AG10803 (cell line): ENCODE results near the gene GAD1.

Experiments used
- DNase-seq: peaks from one replicate; pipeline ENCODE4 v3.0.0; 2010; ENCODE audit warnings: low read depth
- H3K4me3 ChIP-seq: 2 replicates; pipeline ENCODE4 v1.5.1; 2011; ENCODE audit warnings: mild to moderate bottlenecking, low read length, control low read depth
- TF ChIP-seq, protein P1 (sequence below): conservative IDR thresholded peaks from 2 replicates; pipeline ENCODE4 v1.5.1; 2011; ENCODE audit warnings: mild to moderate bottlenecking, low read length, control low read depth, inconsistent platforms

Gene GAD1

DNA sequence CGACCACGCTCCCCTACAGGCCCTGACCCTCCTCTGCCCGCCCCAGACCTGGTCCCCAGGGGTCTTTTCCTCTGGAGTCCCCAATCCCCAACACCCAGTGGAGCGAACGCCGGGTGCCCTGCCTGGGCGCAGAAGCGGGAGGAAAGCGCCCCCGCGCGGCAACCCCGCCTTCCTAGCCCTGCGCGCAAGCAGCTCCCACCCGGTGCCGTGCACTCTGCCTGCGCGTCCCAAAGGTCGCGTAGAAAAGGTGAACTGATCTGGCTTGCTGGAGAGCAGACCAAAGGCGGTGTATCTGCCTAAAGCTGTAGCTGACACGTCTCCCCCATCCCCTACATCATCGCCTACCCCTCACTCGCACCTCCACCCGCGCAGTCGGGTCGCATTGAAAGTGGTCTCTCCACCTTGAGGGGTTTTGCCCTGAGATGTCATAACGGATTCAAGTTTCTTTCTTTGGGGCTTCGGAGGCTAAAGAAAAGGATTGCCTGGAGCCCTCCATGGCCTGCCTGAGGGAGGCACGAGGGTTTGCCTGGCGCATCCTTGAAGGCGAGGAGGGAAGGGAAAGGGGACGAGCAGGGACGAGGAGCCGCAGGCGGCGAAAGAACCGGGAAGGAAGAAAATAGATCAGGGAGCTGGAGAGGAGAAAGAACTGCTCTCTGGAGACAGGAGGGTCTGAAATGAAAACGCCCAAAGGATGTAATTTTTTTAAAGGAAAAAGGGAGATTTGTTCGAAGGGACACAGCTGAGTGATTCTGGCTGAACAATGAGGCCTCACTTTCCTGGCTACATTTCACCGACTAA is 5.8 kb downstream of the GAD1 start:
- TF ChIP-seq, protein P1, sequence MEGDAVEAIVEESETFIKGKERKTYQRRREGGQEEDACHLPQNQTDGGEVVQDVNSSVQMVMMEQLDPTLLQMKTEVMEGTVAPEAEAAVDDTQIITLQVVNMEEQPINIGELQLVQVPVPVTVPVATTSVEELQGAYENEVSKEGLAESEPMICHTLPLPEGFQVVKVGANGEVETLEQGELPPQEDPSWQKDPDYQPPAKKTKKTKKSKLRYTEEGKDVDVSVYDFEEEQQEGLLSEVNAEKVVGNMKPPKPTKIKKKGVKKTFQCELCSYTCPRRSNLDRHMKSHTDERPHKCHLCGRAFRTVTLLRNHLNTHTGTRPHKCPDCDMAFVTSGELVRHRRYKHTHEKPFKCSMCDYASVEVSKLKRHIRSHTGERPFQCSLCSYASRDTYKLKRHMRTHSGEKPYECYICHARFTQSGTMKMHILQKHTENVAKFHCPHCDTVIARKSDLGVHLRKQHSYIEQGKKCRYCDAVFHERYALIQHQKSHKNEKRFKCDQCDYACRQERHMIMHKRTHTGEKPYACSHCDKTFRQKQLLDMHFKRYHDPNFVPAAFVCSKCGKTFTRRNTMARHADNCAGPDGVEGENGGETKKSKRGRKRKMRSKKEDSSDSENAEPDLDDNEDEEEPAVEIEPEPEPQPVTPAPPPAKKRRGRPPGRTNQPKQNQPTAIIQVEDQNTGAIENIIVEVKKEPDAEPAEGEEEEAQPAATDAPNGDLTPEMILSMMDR = peak; percentile 21
- no peak overlapping the region; the same call in 1 of the 2 replicates for H3K4me3 ChIP-seq
- no peak for DNase-seq

DNA sequence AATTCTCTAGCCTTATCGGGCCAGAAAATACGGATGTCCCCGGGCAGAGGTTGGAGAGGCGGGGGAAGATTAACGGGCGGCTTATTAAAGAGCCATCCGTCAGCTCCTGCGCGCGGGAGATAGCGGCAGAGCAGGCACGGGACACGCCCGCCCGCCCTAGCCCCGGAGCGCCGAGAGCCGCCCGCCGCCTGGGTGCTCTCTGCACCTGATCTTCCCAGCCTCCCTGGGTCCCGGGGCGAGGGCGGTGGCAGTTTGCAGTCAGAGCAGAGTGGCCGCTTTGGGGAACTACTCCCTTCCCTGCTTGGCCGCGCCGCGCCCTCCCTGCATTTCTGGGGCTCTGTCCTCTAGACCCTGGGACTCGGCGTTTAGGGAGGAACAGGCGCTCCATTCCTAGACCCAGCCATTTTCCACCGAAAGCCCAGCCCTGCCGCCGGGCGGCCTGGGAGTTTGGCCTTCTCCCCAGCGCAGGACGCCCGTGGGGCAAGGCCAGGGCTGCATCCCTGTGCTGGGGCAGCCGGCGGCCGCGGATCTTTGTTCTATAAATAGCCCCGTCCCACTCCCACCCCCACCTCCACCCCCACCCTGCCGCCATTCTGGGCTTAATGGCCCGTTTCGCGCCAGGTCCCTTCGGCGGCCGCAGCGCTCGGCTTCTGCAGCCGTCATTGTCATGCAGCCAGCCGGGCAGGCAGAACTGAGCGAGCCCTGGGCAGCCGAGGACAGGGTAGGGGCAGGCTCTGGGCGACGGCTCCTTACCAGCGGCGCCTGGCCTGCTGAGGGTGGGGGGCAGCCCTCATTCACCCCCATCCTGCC is 6.6 kb downstream of the GAD1 start:
- TF ChIP-seq, protein P1 = no peak
- no peak for DNase-seq
- H3K4me3 ChIP-seq = peak overlapping the region; percentile 46

GRCh38 chr2:170823898-170824215 is 7.2 kb downstream of the GAD1 start:
- DNase-seq = no peak
- TF ChIP-seq, protein P1 = no peak
- no peak overlapping the region for H3K4me3 ChIP-seq

GRCh38 chr2:170824526-170825015 is 7.9 kb downstream of the GAD1 start:
- H3K4me3 ChIP-seq = no peak overlapping the region
- TF ChIP-seq, protein P1 = no peak
- peak; percentile 22 for DNase-seq

- TF ChIP-seq, protein P1 = no peak
- H3K4me3 ChIP-seq = no peak overlapping the region
- no peak for DNase-seq
Observed at GRCh38 chr2:170827841-170828532, 11.3 kb downstream of the GAD1 start.

DNA sequence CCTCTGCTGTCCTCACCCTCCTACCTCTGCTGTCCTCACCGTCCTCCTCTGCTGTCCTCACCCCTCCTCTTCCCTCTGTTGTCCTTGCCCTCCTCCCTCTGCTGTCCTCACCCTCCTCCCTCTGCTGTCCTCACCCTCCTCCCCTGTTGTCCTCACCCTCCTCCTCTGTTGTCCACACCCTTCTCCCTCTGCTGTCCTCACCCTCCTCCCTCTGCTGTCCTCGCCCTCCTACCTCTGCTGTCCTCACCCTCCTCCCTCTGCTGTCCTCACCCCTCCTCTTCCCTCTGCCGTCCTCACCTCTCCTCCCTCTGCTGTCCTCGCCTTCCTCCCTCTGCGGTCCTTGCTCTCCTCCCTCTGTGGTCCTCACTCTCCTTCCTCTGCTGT is 11.8 kb downstream of the GAD1 start:
- DNase-seq = no peak
- TF ChIP-seq, protein P1 = no peak
- no peak overlapping the region for H3K4me3 ChIP-seq
